ENCODE measurements around the gene FAM193B.

Gene FAM193B

DNA sequence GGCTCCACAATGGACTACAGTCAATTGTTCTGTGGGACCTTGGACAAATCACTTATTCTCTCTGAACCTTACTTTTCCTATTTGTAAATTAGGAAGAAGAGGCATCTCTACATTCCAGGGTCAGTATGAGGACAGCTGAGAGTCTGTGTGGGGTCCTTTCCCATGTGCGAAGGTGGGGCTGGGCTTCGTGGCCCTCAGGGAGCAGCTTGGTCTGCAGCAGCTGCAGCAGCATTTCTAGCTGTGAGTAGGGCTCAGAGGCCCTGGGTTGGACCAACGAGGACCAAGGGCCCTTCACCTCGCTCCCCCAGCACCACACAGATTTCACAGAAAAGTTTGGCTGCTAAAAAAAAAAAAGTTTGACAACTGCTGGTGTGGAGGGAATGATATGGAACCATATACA lies 28.2 kb downstream of the FAM193B start:
- no peak overlapping the region for H4K8ac ChIP-seq (ENCODE audit: low read depth, low read length)
- no peaks in the 10 kb centered on the region for H3K4me1 ChIP-seq (ENCODE audit: control insufficient read depth, low read depth, low read length)

GRCh38 chr5:177524941-177525655 lies 29.3 kb downstream of the FAM193B start:
- H3K9ac ChIP-seq (ENCODE audit: low read length): no peak overlapping the region
- no peaks in the 10 kb centered on the region for H3K79me1 ChIP-seq (ENCODE audit: low read length)
- no peaks in the 10 kb centered on the region for H3K27me3 ChIP-seq (ENCODE audit: insufficient read depth, low read length, poor library complexity)
- no peak overlapping the region for H2BK5ac ChIP-seq (ENCODE audit: low read length)
- no peak overlapping the region for H3K18ac ChIP-seq (ENCODE audit: low read length)
- no peaks in the 10 kb centered on the region for H3K4me1 ChIP-seq (ENCODE audit: control insufficient read depth, low read depth, low read length)
- DNase-seq: peak; percentile 33
- WGBS (ENCODE audit: extremely low coverage, insufficient coverage, low lambda C conversion rate): no CpG with 5 or more reads among the region's 10 CpGs
- H2BK120ac ChIP-seq (ENCODE audit: low read depth, low read length): no peak overlapping the region
- no peak overlapping the region for H2AK5ac ChIP-seq (ENCODE audit: low read length)
- peaks cover 23% of the 10 kb centered on the region for H3K36me3 ChIP-seq (ENCODE audit: control insufficient read depth, insufficient read depth, low read length)
- no peak overlapping the region for H3K27ac ChIP-seq (ENCODE audit: low read depth, low read length)
- H3K4me3 ChIP-seq (ENCODE audit: low read length): no peak overlapping the region
- no peak overlapping the region for H3K23ac ChIP-seq (ENCODE audit: low read length)
- no peak overlapping the region for H4K5ac ChIP-seq (ENCODE audit: low read length)
- no peak overlapping the region for H3K56ac ChIP-seq (ENCODE audit: low read length)
- H3K4me2 ChIP-seq (ENCODE audit: low read length): no peak overlapping the region
- no peaks in the 10 kb centered on the region for H3K79me2 ChIP-seq (ENCODE audit: control insufficient read depth, insufficient read depth, low read length)
- H2BK15ac ChIP-seq (replicated peaks; ENCODE audit: low read depth): no peak overlapping the region
- no peak overlapping the region for H4K8ac ChIP-seq (ENCODE audit: low read depth, low read length)
- no peak overlapping the region for H3K4ac ChIP-seq (ENCODE audit: low read depth, low read length)

More for the DNA sequence above, 28.2 kb downstream of the FAM193B start:
- H3K36me3 ChIP-seq (ENCODE audit: control insufficient read depth, insufficient read depth, low read length): peaks cover 23% of the 10 kb centered on the region
- no peak overlapping the region for H3K56ac ChIP-seq (ENCODE audit: low read length)
- no peaks in the 10 kb centered on the region for H3K27me3 ChIP-seq (ENCODE audit: insufficient read depth, low read length, poor library complexity)
- no peak overlapping the region for H2BK120ac ChIP-seq (ENCODE audit: low read depth, low read length)
- H4K5ac ChIP-seq (ENCODE audit: low read length): no peak overlapping the region
- H3K23ac ChIP-seq (ENCODE audit: low read length): no peak overlapping the region
- no peaks in the 10 kb centered on the region for H3K79me1 ChIP-seq (ENCODE audit: low read length)
- H3K4ac ChIP-seq (ENCODE audit: low read depth, low read length): no peak overlapping the region
- H2BK15ac ChIP-seq (replicated peaks; ENCODE audit: low read depth): no peak overlapping the region
- no peak for DNase-seq
- H3K4me3 ChIP-seq (ENCODE audit: low read length): no peak overlapping the region
- no peak overlapping the region for H3K9ac ChIP-seq (ENCODE audit: low read length)
- H3K27ac ChIP-seq (ENCODE audit: low read depth, low read length): no peak overlapping the region
- no peak overlapping the region for H3K18ac ChIP-seq (ENCODE audit: low read length)
- no CpG with 5 or more reads among the region's 4 CpGs for WGBS (ENCODE audit: extremely low coverage, insufficient coverage, low lambda C conversion rate)
- H2BK5ac ChIP-seq (ENCODE audit: low read length): no peak overlapping the region
- no peak overlapping the region for H3K4me2 ChIP-seq (ENCODE audit: low read length)
- no peaks in the 10 kb centered on the region for H3K79me2 ChIP-seq (ENCODE audit: control insufficient read depth, insufficient read depth, low read length)
- no peak overlapping the region for H2AK5ac ChIP-seq (ENCODE audit: low read length)

- no peak overlapping the region for H2BK120ac ChIP-seq (ENCODE audit: low read depth, low read length)
- H3K27ac ChIP-seq (ENCODE audit: low read depth, low read length): no peak overlapping the region
- no peak overlapping the region for H3K18ac ChIP-seq (ENCODE audit: low read length)
- H3K4me2 ChIP-seq (ENCODE audit: low read length): no peak overlapping the region
- H3K56ac ChIP-seq (ENCODE audit: low read length): no peak overlapping the region
- no peaks in the 10 kb centered on the region for H3K27me3 ChIP-seq (ENCODE audit: insufficient read depth, low read length, poor library complexity)
- no peak overlapping the region for H3K4ac ChIP-seq (ENCODE audit: low read depth, low read length)
- no peak overlapping the region for H4K8ac ChIP-seq (ENCODE audit: low read depth, low read length)
- no peak overlapping the region for H3K4me3 ChIP-seq (ENCODE audit: low read length)
- no peak overlapping the region for H2BK5ac ChIP-seq (ENCODE audit: low read length)
- no peak overlapping the region for H3K9ac ChIP-seq (ENCODE audit: low read length)
- no peak overlapping the region for H2BK15ac ChIP-seq (replicated peaks; ENCODE audit: low read depth)
- no peak for DNase-seq
- no CpG with 5 or more reads among the region's 12 CpGs for WGBS (ENCODE audit: extremely low coverage, insufficient coverage, low lambda C conversion rate)
- H3K4me1 ChIP-seq (ENCODE audit: control insufficient read depth, low read depth, low read length): no peaks in the 10 kb centered on the region
- no peak overlapping the region for H3K23ac ChIP-seq (ENCODE audit: low read length)
- H3K79me1 ChIP-seq (ENCODE audit: low read length): no peaks in the 10 kb centered on the region
- no peaks in the 10 kb centered on the region for H3K79me2 ChIP-seq (ENCODE audit: control insufficient read depth, insufficient read depth, low read length)
- H2AK5ac ChIP-seq (ENCODE audit: low read length): no peak overlapping the region
- peaks cover 25% of the 10 kb centered on the region for H3K36me3 ChIP-seq (ENCODE audit: control insufficient read depth, insufficient read depth, low read length)
- no peak overlapping the region for H4K5ac ChIP-seq (ENCODE audit: low read length)
These were observed 29.8 kb downstream of the FAM193B start for GRCh38 chr5:177524539-177524900.

DNA sequence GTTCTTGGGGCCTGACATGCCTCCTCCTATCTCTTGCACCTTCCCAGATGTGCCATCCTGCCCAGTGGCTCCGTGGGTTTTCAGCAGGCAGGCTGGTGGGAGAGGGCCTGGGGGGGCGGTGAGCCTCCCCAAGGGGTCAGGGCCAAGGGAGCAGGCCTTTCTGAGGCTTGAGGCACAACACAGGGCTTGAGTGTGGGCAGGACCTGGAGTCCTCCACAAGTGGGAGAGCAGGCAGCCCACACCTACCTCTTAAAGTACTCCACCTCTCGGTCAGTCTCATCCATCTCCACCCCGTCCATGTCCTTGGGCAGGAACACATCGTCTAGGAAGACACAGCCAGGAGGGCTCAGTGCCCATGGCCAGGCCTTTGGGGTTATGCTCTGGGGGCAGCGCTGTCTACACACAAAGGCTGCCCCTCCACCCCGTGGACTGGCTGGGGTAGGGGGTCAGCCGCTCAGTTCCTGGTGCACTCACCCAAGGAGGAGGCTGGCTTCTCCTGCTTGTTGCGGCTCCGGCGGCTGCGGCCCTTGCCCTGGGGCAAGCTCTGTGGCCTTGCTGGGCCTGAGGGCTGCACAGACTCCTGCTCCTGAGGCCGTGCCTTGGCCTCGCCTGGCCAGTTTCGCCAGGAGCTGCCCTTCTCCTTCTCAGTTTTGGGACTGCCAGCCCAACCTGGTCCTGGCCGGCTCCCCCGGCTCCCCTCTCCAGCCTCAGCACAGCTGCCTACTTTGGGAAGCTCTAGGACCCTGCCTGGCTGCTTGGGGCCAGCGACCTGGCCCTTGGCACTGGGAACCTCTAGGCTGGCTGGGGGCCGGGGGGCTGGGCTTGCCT lies 30.4 kb downstream of the FAM193B start:
- no peak overlapping the region for H3K23ac ChIP-seq (ENCODE audit: low read length)
- no peak overlapping the region for H3K4me2 ChIP-seq (ENCODE audit: low read length)
- DNase-seq: no peak
- no peaks in the 10 kb centered on the region for H3K4me1 ChIP-seq (ENCODE audit: control insufficient read depth, low read depth, low read length)
- no peak overlapping the region for H2BK15ac ChIP-seq (replicated peaks; ENCODE audit: low read depth)
- no peak overlapping the region for H3K4ac ChIP-seq (ENCODE audit: low read depth, low read length)
- H3K4me3 ChIP-seq (ENCODE audit: low read length): no peak overlapping the region
- H4K8ac ChIP-seq (ENCODE audit: low read depth, low read length): no peak overlapping the region
- no peak overlapping the region for H3K56ac ChIP-seq (ENCODE audit: low read length)
- no peak overlapping the region for H2AK5ac ChIP-seq (ENCODE audit: low read length)
- WGBS (ENCODE audit: extremely low coverage, insufficient coverage, low lambda C conversion rate): no CpG with 5 or more reads among the region's 19 CpGs
- H3K36me3 ChIP-seq (ENCODE audit: control insufficient read depth, insufficient read depth, low read length): peaks cover 23% of the 10 kb centered on the region
- H3K27me3 ChIP-seq (ENCODE audit: insufficient read depth, low read length, poor library complexity): no peaks in the 10 kb centered on the region
- no peak overlapping the region for H3K18ac ChIP-seq (ENCODE audit: low read length)
- no peak overlapping the region for H2BK120ac ChIP-seq (ENCODE audit: low read depth, low read length)
- no peak overlapping the region for H4K5ac ChIP-seq (ENCODE audit: low read length)
- no peak overlapping the region for H3K27ac ChIP-seq (ENCODE audit: low read depth, low read length)
- H3K9ac ChIP-seq (ENCODE audit: low read length): no peak overlapping the region
- no peaks in the 10 kb centered on the region for H3K79me2 ChIP-seq (ENCODE audit: control insufficient read depth, insufficient read depth, low read length)
- no peaks in the 10 kb centered on the region for H3K79me1 ChIP-seq (ENCODE audit: low read length)
- H2BK5ac ChIP-seq (ENCODE audit: low read length): no peak overlapping the region

DNA sequence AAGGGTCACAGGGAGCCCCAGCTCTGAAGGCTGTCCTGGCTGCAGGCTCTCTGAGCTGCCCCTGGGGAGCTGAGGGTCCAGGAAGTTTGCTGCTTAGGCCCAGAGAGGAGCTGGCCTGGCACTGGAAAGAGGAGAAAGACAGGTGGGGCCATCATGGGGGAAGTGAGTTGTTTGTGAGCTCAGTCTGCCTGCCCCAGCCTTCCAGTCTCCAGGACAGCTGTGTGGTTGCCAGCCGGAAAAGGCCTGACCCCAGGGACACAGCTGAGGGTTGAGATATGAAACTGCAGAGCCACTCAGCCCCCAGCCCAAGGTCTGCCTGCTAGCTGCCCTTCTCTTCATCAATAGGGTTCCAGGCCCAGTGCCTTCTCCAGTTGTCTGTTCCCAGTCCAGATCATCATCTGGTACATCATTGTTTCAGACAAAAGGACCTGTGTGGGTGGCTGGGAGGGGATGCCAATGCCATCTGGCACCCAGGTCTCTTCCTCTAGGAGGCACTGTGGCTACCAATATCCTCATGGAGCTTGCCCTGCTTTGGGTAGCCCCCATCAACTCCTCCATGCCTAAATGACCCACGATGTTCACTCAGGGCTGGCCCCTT lies 33.3 kb downstream of the FAM193B start:
- peaks cover 13% of the 10 kb centered on the region for H3K36me3 ChIP-seq (ENCODE audit: control insufficient read depth, insufficient read depth, low read length)
- no peaks in the 10 kb centered on the region for H3K27me3 ChIP-seq (ENCODE audit: insufficient read depth, low read length, poor library complexity)

More for the DNA sequence above, 33.3 kb downstream of the FAM193B start:
- H3K4me3 ChIP-seq (ENCODE audit: low read length): no peak overlapping the region
- no peak overlapping the region for H2AK5ac ChIP-seq (ENCODE audit: low read length)
- no peak overlapping the region for H2BK5ac ChIP-seq (ENCODE audit: low read length)
- H2BK15ac ChIP-seq (replicated peaks; ENCODE audit: low read depth): no peak overlapping the region
- no peaks in the 10 kb centered on the region for H3K4me1 ChIP-seq (ENCODE audit: control insufficient read depth, low read depth, low read length)
- H3K23ac ChIP-seq (ENCODE audit: low read length): no peak overlapping the region
- H3K56ac ChIP-seq (ENCODE audit: low read length): no peak overlapping the region
- no peak overlapping the region for H4K5ac ChIP-seq (ENCODE audit: low read length)
- DNase-seq: no peak
- H3K79me1 ChIP-seq (ENCODE audit: low read length): peaks cover 4% of the 10 kb centered on the region
- no peak overlapping the region for H2BK120ac ChIP-seq (ENCODE audit: low read depth, low read length)
- WGBS (ENCODE audit: extremely low coverage, insufficient coverage, low lambda C conversion rate): no CpG with 5 or more reads among the region's 2 CpGs
- H3K27ac ChIP-seq (ENCODE audit: low read depth, low read length): no peak overlapping the region
- H4K8ac ChIP-seq (ENCODE audit: low read depth, low read length): no peak overlapping the region
- H3K18ac ChIP-seq (ENCODE audit: low read length): no peak overlapping the region
- no peak overlapping the region for H3K9ac ChIP-seq (ENCODE audit: low read length)
- no peak overlapping the region for H3K4ac ChIP-seq (ENCODE audit: low read depth, low read length)
- no peak overlapping the region for H3K4me2 ChIP-seq (ENCODE audit: low read length)
- peaks cover 4% of the 10 kb centered on the region for H3K79me2 ChIP-seq (ENCODE audit: control insufficient read depth, insufficient read depth, low read length)

Data from mesendoderm (in vitro differentiated cells).